Astrocyte of the spinal cord (primary cell): ENCODE measurements around the gene YIPF5.
A peak's percentile ranks its signal among the peaks of the same experiment; 100 is the strongest.

Source experiments
- DNase-seq: peaks from one replicate; pipeline ENCODE4 v3.0.0; 2011; ENCODE audit warnings: low read depth, low spot score
- H3K4me3 ChIP-seq: 2 replicates; pipeline ENCODE4 v1.5.1; 2011; ENCODE audit warnings: low read depth, mild to moderate bottlenecking, low read length, moderate library complexity
- CTCF ChIP-seq: IDR thresholded peaks from 2 replicates; pipeline ENCODE4 v1.5.1; 2012; ENCODE audit warnings: low read depth, mild to moderate bottlenecking, low read length, inconsistent platforms
- in situ Hi-C: cut with HindIII; loops from 2 replicates; pipeline ENCODE4 v1.10.0; 2017; ENCODE audit warnings: low sequenced_read_pairs

YIPF5 gene

DNA sequence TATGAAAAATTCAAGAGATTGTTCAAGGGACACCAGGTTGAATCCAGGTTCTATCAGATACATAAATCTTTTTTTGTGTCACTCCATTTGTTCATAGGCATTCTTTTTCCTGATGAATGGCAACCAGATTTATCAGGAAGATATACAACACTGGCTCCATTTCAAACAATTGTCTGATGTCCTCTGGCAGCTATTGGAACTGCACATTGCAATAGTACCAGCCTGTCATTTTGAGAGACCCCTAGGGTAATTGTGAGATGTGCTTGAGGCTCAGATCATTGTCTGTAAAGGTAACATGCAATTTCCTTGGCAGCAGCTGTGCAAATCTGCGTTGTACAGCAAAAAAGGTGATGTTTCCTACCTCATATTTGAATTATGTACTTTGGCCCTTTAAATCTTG lies 26.2 kb upstream of the YIPF5 start:
- in situ Hi-C loops = no loop called here
- H3K4me3 ChIP-seq = no peak overlapping the region
- DNase-seq = no peak
- peak; percentile 4 for TF ChIP-seq CTCF

GRCh38 chr5:144195448-144195847 lies 25.0 kb upstream of the YIPF5 start:
- in situ Hi-C loops = no loop called here
- DNase-seq = no peak
- no peak overlapping the region for H3K4me3 ChIP-seq
- TF ChIP-seq CTCF = no peak

DNA sequence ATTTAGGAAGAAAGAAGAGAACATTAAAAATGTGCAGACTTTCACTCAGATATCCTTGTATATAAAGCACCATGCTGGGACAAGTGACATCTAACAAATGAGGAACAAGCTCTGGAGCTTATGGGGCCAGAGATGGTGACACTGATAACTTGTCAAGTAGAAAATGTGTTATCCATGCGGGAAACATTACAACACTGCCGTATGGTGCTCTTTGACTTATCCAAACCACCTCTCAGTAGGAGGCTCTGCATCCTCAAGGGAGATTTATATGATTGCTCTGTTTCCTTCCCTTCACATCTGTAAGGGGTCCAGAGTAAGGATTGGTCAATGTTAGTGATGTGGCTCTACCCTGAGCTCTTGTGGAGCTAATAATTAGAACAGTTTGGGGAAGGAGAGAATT lies 23.7 kb upstream of the YIPF5 start:
- TF ChIP-seq CTCF = no peak
- DNase-seq = no peak
- no peak overlapping the region for H3K4me3 ChIP-seq
- in situ Hi-C loops = no loop called here

DNA sequence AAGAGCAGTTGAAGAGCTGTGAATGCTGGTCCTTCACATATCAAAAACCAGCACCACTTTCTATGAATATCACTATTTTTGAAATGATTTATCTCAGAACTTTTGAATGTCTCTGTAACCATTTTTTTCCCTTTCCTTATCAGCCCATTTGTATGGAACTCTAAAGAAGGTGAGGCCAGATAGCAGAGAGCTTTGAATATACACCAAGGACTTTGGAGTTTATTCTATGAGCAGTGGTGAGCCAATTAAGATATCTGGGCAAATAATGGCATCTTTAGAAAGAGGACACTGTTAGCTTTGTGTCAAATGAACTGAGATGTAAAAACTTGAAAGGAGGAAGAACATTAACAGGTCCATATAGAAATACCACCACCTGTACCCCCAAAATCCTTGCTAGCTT lies 22.2 kb upstream of the YIPF5 start:
- TF ChIP-seq CTCF = no peak
- in situ Hi-C loops = no loop called here
- DNase-seq = no peak
- H3K4me3 ChIP-seq = no peak overlapping the region

GRCh38 chr5:144191998-144192397 lies 21.5 kb upstream of the YIPF5 start:
- peak; percentile 51 for TF ChIP-seq CTCF
- in situ Hi-C loops = no loop called here
- H3K4me3 ChIP-seq = no peak overlapping the region
- DNase-seq = peak; percentile 79

DNA sequence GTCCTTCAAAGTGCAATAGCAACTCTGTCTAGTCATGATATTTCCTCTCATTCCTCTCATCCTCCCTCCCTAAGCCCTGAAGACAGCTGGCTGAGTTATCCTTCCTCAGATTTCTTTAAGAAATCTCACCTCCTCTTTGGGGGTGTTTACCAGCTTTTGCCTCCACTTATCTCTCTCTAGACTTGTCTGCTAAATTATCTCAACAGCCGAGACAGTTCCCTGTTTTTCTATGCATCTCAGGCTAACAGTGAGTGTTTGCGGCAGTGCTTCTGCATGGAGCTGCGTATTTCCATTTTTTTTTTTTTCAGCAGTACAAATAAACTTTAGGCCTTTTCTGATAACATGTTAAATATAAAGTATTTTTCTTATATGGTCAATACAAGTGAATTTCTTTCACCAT lies 21.1 kb upstream of the YIPF5 start:
- TF ChIP-seq CTCF = no peak
- in situ Hi-C loops = no loop called here
- no peak for DNase-seq
- H3K4me3 ChIP-seq = no peak overlapping the region

- DNase-seq = peak; percentile 75
- no peak for TF ChIP-seq CTCF
- no peak overlapping the region for H3K4me3 ChIP-seq
- in situ Hi-C loops = no loop called here
These were observed 19.5 kb upstream of the YIPF5 start for GRCh38 chr5:144189800-144190429.
